ENCODE data around the gene DOCK11.

GRCh38 chrX:118726396-118726795 is 230.8 kb downstream of the DOCK11 start:
- TF ChIP-seq POLR2AphosphoS5 (IDR thresholded peaks at IDR 0.05) (no peak), CTCF (IDR thresholded peaks at IDR 0.05; ENCODE audit: poor library complexity, severe bottlenecking) (no peak), EZH2 (IDR thresholded peaks at IDR 0.05; ENCODE audit: borderline replicate concordance, insufficient read depth, low read length, poor library complexity, severe bottlenecking) (no peak), RAD21 (conservative IDR thresholded peaks at IDR 0.05) (no peak), EP300 (conservative IDR thresholded peaks at IDR 0.05; ENCODE audit: poor library complexity, severe bottlenecking) (no peak)

Measured in neural cell (in vitro differentiated cells).